Naive thymus-derived CD8-positive, alpha-beta T cell (primary cell): ENCODE results near the gene DDX5. TPM values are rescaled to one million over a fixed set of nuclear protein-coding genes. Genes with fewer than 3 reads are reported as not detected.
"Not testable (repeated sequence)": the region's sequence is repeated elsewhere in the genome, so short reads cannot be mapped to it uniquely, and the experiment has no call there.

Source experiments
- ATAC-seq, 2 donors: fragments of 150-1000 bp; cut with Tn5 transposase in 1 of 2; sonication (Bioruptor Pico), chemical (Tn5 transposase) in 1 of 2; 1 replicate in 1 of 2; 2 replicates in 1 of 2; pipeline ENCODE4 v1.10.0; 2021; ENCODE audit warnings: mild to moderate bottlenecking in 2 of 2, moderate library complexity in 2 of 2
- POLR2A ChIA-PET: fragments of 350-600 bp; sonication (Branson Sonifier 250); formaldehyde crosslinking; loops from one replicate; lab custom pipeline; 2021; ENCODE audit warnings: antibody characterized with exemption; lab: Charles Lee
- DNase-seq, 10 donors: peaks; one replicate each; pipeline versions ENCODE4 v3.0.0 to v3.0.0-alpha.2; 2020 to 2022
- H3K27ac Mint-ChIP-seq, 10 donors: one replicate each; pipeline ENCODE4 v1.8.0; 2020 to 2022; ENCODE audit warnings: mild to moderate bottlenecking in 10 of 10, mixed read lengths in 10 of 10, moderate library complexity in 4 of 10, inconsistent platforms in 1 of 10
- H3K27me3 Mint-ChIP-seq, 5 donors: one replicate each; pipeline ENCODE4 v1.8.0; 2021 to 2022; ENCODE audit warnings: mixed read lengths in 5 of 5
- H3K36me3 Mint-ChIP-seq, 3 donors: one replicate each; pipeline ENCODE4 v1.8.0; 2020 to 2022; ENCODE audit warnings: mixed read lengths in 3 of 3, mild to moderate bottlenecking in 2 of 3, inconsistent platforms in 1 of 3
- H3K4me1 Mint-ChIP-seq, 4 donors: one replicate each; pipeline ENCODE4 v1.8.0; 2021 to 2022; ENCODE audit warnings: mixed read lengths in 4 of 4
- H3K4me3 Mint-ChIP-seq, 10 donors: one replicate each; pipeline ENCODE4 v1.8.0; 2020 to 2022; ENCODE audit warnings: mild to moderate bottlenecking in 10 of 10, mixed read lengths in 10 of 10, moderate library complexity in 6 of 10, inconsistent platforms in 1 of 10
- H3K9me3 Mint-ChIP-seq, 9 donors: one replicate each; pipeline ENCODE4 v1.8.0; 2020 to 2022; ENCODE audit warnings: mixed read lengths in 9 of 9, mild to moderate bottlenecking in 3 of 9, inconsistent platforms in 1 of 9, moderate library complexity in 1 of 9
- polyA plus RNA-seq, 3 donors: library from polyadenylated mRNA; unstranded; fragments of 300-500 nt; fragmentation: Illumina TruSeq; gene quantifications; one replicate each; pipeline ENCODE4 v1.2.3, GENCODE V29; 2021
- total RNA-seq, 8 experiments: library from RNA in 2 of 8; stranded (reverse) in 2 of 8; gene quantifications; one replicate each; pipeline ENCODE4 v1.2.3 and lab custom pipeline; 2021 to 2026

DDX5 gene
- total and polyA plus RNA-seq, 5 experiments from 2014 or later: 1,055 to 2,312 (median 1,400) TPM

- Mint-ChIP-seq H3K27ac (peak overlapping the region in 1 of 10 donors; percentile 24), H3K27me3 (no peaks in the 10 kb centered on the region), H3K9me3 (no peaks in the 10 kb centered on the region), H3K4me3 (peak overlapping the region in 1 of 10 donors; percentile 34), H3K4me1 (peaks cover 12 to 41% (median 27%) of the 10 kb centered on the region in 4 donors), H3K36me3 (peaks cover 0 to 65% (median 15%) of the 10 kb centered on the region in 3 donors)
- DNase-seq: peak in 7 of 10 donors; percentile 18 to 54 (median 41)
- peak; percentile 52 to 79 for ATAC-seq
- POLR2A ChIA-PET: interaction anchor here (0.5 to 4.8 kb wide), 3 partner anchors 15 to 72 kb away, joined by 4 to 36 read pairs (median 4); partner anchors contain the start of genes CEP95 and DDX5
Measured at GRCh38 chr17:64491034-64491860, 14.8 kb downstream of the DDX5 start.

- Mint-ChIP-seq H3K36me3 (peaks cover 0 to 83% (median 16%) of the 10 kb centered on the region in 3 donors), H3K9me3 (no peaks in the 10 kb centered on the region), H3K27ac (no peak overlapping the region), H3K4me1 (peaks cover 9 to 26% (median 16%) of the 10 kb centered on the region in 4 donors), H3K4me3 (no peak overlapping the region), H3K27me3 (no peaks in the 10 kb centered on the region)
- DNase-seq (no peak), ATAC-seq (no peak)
- POLR2A ChIA-PET: no interaction called here
Measured at GRCh38 chr17:64488301-64488700, 17.8 kb downstream of the DDX5 start.

DNA sequence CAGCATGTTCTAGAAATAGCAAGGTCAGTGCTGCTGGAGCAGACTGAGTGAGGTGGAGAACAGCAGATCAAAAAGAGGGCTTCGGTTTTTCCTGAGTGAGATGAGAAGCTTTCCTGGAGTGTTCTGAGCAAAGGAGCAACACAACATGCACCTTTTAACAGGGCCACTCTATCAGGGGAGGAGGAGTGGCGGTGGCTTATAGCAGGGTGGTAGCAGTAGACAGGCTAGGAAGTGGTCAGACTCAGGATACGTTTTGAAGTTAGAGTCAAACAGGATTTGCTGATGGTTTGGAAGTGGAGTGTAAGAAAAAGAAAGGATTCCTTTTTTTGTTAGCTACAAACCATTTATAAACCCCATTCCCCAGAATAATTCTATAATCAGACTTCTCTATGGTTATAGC, 21.7 kb downstream of the DDX5 start:
- no peak for DNase-seq
- POLR2A ChIA-PET: interaction anchor here (1.3 kb wide), 1 partner anchor 21 kb away, joined by 7 read pairs; the partner anchor contains the start of gene DDX5
- H3K27me3 Mint-ChIP-seq: no peaks in the 10 kb centered on the region
- H3K4me1 Mint-ChIP-seq: peaks cover 9 to 16% (median 13%) of the 10 kb centered on the region in 4 donors
- peak in 1 of 2 donors; percentile 45 for ATAC-seq
- H3K36me3 Mint-ChIP-seq: peaks cover 0 to 83% (median 14%) of the 10 kb centered on the region in 3 donors
- H3K4me3 Mint-ChIP-seq: no peak overlapping the region
- peak overlapping the region in 5 of 10 donors; percentile 12 to 71 (median 53) for H3K27ac Mint-ChIP-seq
- H3K9me3 Mint-ChIP-seq: no peaks in the 10 kb centered on the region

DNA sequence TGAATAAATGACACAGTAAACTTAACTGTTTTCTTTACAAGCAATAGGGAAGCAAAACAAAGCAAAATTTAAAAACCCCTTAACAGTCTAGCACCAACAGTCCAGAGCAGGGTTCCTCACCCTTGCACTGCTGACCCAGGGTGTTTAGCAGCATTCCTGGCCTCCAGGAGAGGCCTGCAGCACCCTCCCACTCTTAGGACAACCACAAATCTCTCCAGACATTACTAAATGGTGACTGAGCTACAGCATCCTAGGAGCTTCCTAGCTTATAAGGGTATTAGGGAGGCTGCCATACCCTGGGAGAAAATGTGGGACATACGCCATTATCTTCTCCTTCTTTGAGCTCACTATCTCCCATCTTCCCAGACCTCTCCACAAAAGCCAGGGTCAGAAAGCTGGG, 25.1 kb downstream of the DDX5 start:
- POLR2A ChIA-PET: no interaction called here
- peaks cover 0 to 75% (median 12%) of the 10 kb centered on the region in 3 donors for H3K36me3 Mint-ChIP-seq

GRCh38 chr17:64477849-64478248, 28.2 kb downstream of the DDX5 start:
- no peaks in the 10 kb centered on the region for H3K9me3 Mint-ChIP-seq
- no peak overlapping the region for H3K4me3 Mint-ChIP-seq
- POLR2A ChIA-PET: interaction anchor here (0.6 kb wide), 1 partner anchor 15 kb away, joined by 3 read pairs; no protein-coding TSS in a partner anchor
- H3K36me3 Mint-ChIP-seq: peaks cover 0 to 44% (median 7%) of the 10 kb centered on the region in 3 donors
- H3K27me3 Mint-ChIP-seq: no peaks in the 10 kb centered on the region
- H3K4me1 Mint-ChIP-seq: peaks cover 0 to 3% (median 2%) of the 10 kb centered on the region in 4 donors
- ATAC-seq (no peak), DNase-seq (no peak)
- peak overlapping the region in 5 of 10 donors; percentile 2 to 80 (median 31) for H3K27ac Mint-ChIP-seq

More for the DNA sequence above, 25.1 kb downstream of the DDX5 start:
- Mint-ChIP-seq H3K27me3 (no peaks in the 10 kb centered on the region), H3K9me3 (no peaks in the 10 kb centered on the region), H3K4me3 (no peak overlapping the region), H3K4me1 (peaks cover 9 to 16% (median 13%) of the 10 kb centered on the region in 4 donors), H3K27ac (peak overlapping the region in 2 of 10 donors; percentile 45 to 72)
- ATAC-seq (no peak), DNase-seq (no peak)

DNA sequence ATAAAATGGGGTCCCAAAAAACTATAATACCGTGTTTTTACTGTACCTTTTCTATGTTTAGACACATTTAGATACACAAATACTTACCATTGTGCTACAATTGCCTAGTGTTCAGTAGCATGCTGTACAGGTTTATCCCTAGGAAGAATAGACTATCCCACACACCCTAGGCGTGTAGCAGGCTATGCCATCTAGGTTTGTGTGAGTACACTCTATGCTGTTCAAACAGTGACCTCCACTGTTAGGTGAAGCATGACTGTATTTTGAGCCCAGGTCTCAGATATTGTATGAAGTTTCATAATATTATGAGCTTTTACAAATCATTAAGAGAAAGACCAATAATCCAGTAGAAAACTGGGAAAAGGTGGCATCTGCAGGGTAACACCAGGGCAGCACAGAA, 33.5 kb downstream of the DDX5 start:
- POLR2A ChIA-PET: no interaction called here
- no peaks in the 10 kb centered on the region for H3K9me3 Mint-ChIP-seq
- H3K27ac Mint-ChIP-seq: no peak overlapping the region
- H3K27me3 Mint-ChIP-seq: no peaks in the 10 kb centered on the region
- no peak overlapping the region for H3K4me3 Mint-ChIP-seq
- no peak for DNase-seq
- no peak for ATAC-seq
- H3K4me1 Mint-ChIP-seq: peaks cover 0 to 3% (median 0%) of the 10 kb centered on the region in 4 donors
- peaks cover 0 to 7% (median 0%) of the 10 kb centered on the region in 3 donors for H3K36me3 Mint-ChIP-seq

DNA sequence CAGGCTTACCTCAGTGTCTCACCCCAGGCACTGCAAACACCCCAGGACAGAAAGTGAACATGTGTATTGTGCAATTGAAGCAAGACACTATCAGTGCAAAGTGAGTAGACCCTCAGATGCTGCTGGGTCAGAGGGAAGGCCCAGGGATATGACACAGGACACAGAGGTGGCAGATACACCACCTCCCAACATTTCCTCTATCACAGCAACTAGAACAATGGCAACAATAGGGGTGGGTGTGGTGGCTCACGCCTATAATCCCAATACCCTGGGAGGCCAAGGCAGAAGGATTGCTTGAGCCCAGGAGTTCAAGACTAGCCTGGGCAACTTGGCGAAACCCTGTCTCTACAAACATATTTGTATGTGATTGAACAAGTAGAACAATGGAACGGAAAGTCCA, 34.6 kb downstream of the DDX5 start:
- ATAC-seq: no peak
- Mint-ChIP-seq H3K9me3 (no peaks in the 10 kb centered on the region), H3K36me3 (no peaks in the 10 kb centered on the region), H3K27me3 (no peaks in the 10 kb centered on the region), H3K4me3 (no peak overlapping the region), H3K27ac (peak overlapping the region in 1 of 10 donors; percentile 27), H3K4me1 (peaks cover 0 to 3% (median 0%) of the 10 kb centered on the region in 4 donors)
- POLR2A ChIA-PET: no interaction called here
- DNase-seq: no peak

DNA sequence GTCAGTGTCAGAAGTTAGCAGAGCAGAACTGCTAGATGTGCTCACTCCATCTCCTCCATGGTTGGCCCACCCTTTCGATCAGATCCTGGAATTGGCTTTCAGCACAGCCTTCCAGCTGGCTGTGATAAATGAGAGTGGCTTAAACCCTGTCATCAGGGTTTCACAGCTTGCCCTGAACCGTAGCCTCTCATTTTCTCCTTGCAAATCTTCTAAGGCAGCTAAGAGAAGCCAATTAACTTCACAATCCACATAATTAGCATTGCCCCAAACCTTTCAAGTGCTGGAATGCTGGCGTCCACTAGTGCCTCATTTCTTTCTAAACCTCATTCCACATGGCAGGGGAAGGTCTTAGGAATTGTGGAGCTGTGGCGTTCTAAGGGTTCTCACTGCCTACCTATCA, 35.5 kb downstream of the DDX5 start:
- peak overlapping the region in 1 of 10 donors; percentile 15 for H3K27ac Mint-ChIP-seq
- POLR2A ChIA-PET: interaction anchor here (0.5 kb wide), 1 partner anchor 16 kb away, joined by 4 read pairs; no protein-coding TSS in a partner anchor
- H3K4me1 Mint-ChIP-seq: peaks cover 0 to 2% (median 0%) of the 10 kb centered on the region in 4 donors
- no peaks in the 10 kb centered on the region for H3K9me3 Mint-ChIP-seq
- H3K4me3 Mint-ChIP-seq: no peak overlapping the region
- DNase-seq (no peak), ATAC-seq (no peak)
- H3K27me3 Mint-ChIP-seq: no peaks in the 10 kb centered on the region
- H3K36me3 Mint-ChIP-seq: no peaks in the 10 kb centered on the region

GRCh38 chr17:64466834-64467233, 39.3 kb downstream of the DDX5 start:
- POLR2A ChIA-PET: interaction anchor here (0.6 kb wide), 1 partner anchor 15 kb away, joined by 10 read pairs; no protein-coding TSS in a partner anchor
- H3K9me3 Mint-ChIP-seq, H3K27me3 Mint-ChIP-seq, DNase-seq, H3K4me3 Mint-ChIP-seq, ATAC-seq, H3K27ac Mint-ChIP-seq, H3K36me3 Mint-ChIP-seq, H3K4me1 Mint-ChIP-seq: not testable (repeated sequence)

DNA sequence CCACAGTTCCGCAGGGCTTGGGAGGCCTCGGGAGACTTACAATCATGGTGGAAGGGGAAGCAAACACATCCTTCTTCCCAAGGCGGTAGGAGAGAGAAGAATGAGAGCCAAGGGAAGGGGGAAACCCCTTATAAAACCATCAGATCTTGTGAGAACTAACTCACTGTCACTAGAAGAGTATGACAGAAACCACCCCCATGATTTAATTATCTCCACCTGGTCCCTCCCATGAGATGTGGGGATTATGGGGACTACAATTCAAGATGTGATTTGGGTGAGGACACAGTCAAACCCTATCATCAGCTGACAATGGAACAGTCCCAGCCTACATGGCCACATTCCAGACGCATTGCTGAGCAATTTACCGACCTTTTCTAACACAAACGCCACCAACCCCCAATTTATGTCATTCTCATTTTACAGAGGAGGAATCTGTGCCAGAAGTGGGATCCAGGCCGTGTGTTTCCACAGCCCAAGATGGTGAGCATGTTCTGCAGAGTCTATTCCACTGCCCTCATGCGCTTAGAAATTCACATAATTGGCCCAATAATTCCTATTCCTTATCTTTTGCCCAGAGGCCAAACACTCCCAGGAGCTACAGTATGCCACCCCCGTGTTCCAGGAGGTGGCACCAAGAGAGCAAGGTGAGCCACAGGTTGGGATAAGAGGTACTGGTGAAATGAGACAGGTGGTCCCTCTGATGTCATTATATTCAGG, 39.9 kb downstream of the DDX5 start:
- DNase-seq (no peak), ATAC-seq (no peak)
- Mint-ChIP-seq H3K27me3 (peaks cover 0 to 3% (median 0%) of the 10 kb centered on the region in 5 donors), H3K4me3 (no peak overlapping the region), H3K9me3 (no peaks in the 10 kb centered on the region), H3K36me3 (no peaks in the 10 kb centered on the region), H3K4me1 (peaks cover 0 to 2% (median 0%) of the 10 kb centered on the region in 4 donors), H3K27ac (peak overlapping the region in 2 of 10 donors; percentile 5 to 46)
- POLR2A ChIA-PET: interaction anchor here (0.6 kb wide), 1 partner anchor 16 kb away, joined by 10 read pairs; no protein-coding TSS in a partner anchor

- Mint-ChIP-seq H3K27me3 (peaks cover 0 to 6% (median 0%) of the 10 kb centered on the region in 5 donors), H3K9me3 (no peaks in the 10 kb centered on the region), H3K27ac (no peak overlapping the region), H3K4me3 (no peak overlapping the region), H3K36me3 (no peaks in the 10 kb centered on the region), H3K4me1 (peaks cover 0 to 18% (median 10%) of the 10 kb centered on the region in 4 donors)
- ATAC-seq (no peak), DNase-seq (no peak)
- POLR2A ChIA-PET: interaction anchor here (0.5 to 0.7 kb wide), 2 partner anchors 12 to 21 kb away, joined by 3 to 4 read pairs; no protein-coding TSS in a partner anchor
Measured at GRCh38 chr17:64461788-64462187, 44.3 kb downstream of the DDX5 start.

- Mint-ChIP-seq H3K27ac (peak overlapping the region in 1 of 10 donors; percentile 63), H3K9me3 (no peaks in the 10 kb centered on the region), H3K4me1 (peaks cover 6 to 26% (median 14%) of the 10 kb centered on the region in 4 donors), H3K36me3 (peaks cover 0 to 4% (median 0%) of the 10 kb centered on the region in 3 donors), H3K4me3 (no peak overlapping the region), H3K27me3 (peaks cover 0 to 6% (median 0%) of the 10 kb centered on the region in 5 donors)
- POLR2A ChIA-PET: interaction anchor here (0.5 kb wide), 1 partner anchor 21 kb away, joined by 3 read pairs; no protein-coding TSS in a partner anchor
- ATAC-seq (no peak), DNase-seq (no peak)
Measured at GRCh38 chr17:64460955-64461354, 45.1 kb downstream of the DDX5 start.
